Upper lobe of left lung (tissue), 6 donors: ENCODE results near the gene KCTD4. TPM values are rescaled to one million over a fixed set of nuclear protein-coding genes. Genes with fewer than 3 reads are reported as not detected.

Experiments
- ATAC-seq, 2 donors: fragments of 200-7000 bp; cut with Tn5 transposase; one replicate each; pipeline ENCODE4 v1.9.1; 2022; ENCODE audit warnings: mild to moderate bottlenecking in 2 of 2, moderate library complexity in 2 of 2; ENCODE audit not compliant: low FRiP score in 2 of 2
- DNase-seq, 2 donors: peaks; one replicate each; pipeline ENCODE4 v3.0.0-alpha.2; 2019 to 2020
- H3K27ac ChIP-seq, 4 donors: fragments of 200-600 bp; sonication (generic); one replicate each; pipeline ENCODE4 v1.5.1; 2016 to 2019
- H3K27me3 ChIP-seq, 4 donors: fragments of 200-600 bp; sonication (generic); one replicate each; pipeline ENCODE4 v1.5.1; 2017 to 2019
- H3K36me3 ChIP-seq, 4 donors: fragments of 200-600 bp; sonication (generic); one replicate each; pipeline ENCODE4 v1.5.1; 2016 to 2019
- H3K4me1 ChIP-seq, 4 donors: fragments of 200-600 bp; sonication (generic); one replicate each; pipeline ENCODE4 v1.5.1; 2018 to 2019
- H3K4me3 ChIP-seq, 4 donors: fragments of 200-600 bp; sonication (generic); one replicate each; pipeline ENCODE4 v1.5.1; 2017 to 2019; ENCODE audit warnings: mild to moderate bottlenecking in 2 of 4, moderate library complexity in 1 of 4
- H3K9me3 ChIP-seq, 4 donors: fragments of 200-600 bp; sonication (generic); one replicate each; pipeline ENCODE4 v1.5.1; 2018 to 2019
- CTCF ChIP-seq, 6 experiments: fragments of 450-650 bp in 4 of 6; fragments of 200-600 bp in 2 of 6; sonication (generic) in 2 of 6; IDR thresholded peaks; one replicate each; pipeline ENCODE4 v1.5.1; 2016 to 2019; ENCODE audit warnings: antibody characterized with exemption in 6 of 6
- EP300 ChIP-seq, 4 donors: sonication (generic); formaldehyde crosslinking; IDR thresholded peaks; one replicate each; pipeline ENCODE4 v1.5.1; 2017; ENCODE audit warnings: antibody characterized with exemption in 4 of 4, control low read depth in 2 of 4
- POLR2A ChIP-seq, 4 donors: fragments of 450-650 bp; IDR thresholded peaks; one replicate each; pipeline ENCODE4 v1.5.1; 2016 to 2017; ENCODE audit warnings: antibody characterized with exemption in 4 of 4, mild to moderate bottlenecking in 2 of 4
- POLR2AphosphoS5 ChIP-seq, 2 donors: sonication (generic); formaldehyde crosslinking; IDR thresholded peaks; one replicate each; pipeline ENCODE4 v1.5.1; 2017; ENCODE audit warnings: antibody characterized with exemption in 2 of 2
- WGBS, 2 donors: methylation state at CpG; one replicate each; pipeline ENCODE4 v1.1.5; 2017 to 2018; 5-methylcytosine and 5-hydroxymethylcytosine counted together
- total RNA-seq, 6 donors: library from RNA; depleted of rRNA in 4 of 6; stranded (reverse); fragments of >200 nt in 4 of 6; gene quantifications; one replicate each; pipeline versions ENCODE4 v1.1.0 to v1.2.1, GENCODE V29; 2016 to 2021
- donor health status: DM: no; HTN: no; CAD: no; lungs with moderate emphysema.
- donor health status: DM: no; HTN: yes; CAD: no; lungs with severe emphysema.

The KCTD4 gene
- total RNA-seq, 6 donors from 2014 or later = not detected

GRCh38 chr13:45174478-45174877, 26.4 kb downstream of the KCTD4 start:
- H3K27ac ChIP-seq = no peak overlapping the region
- DNase-seq (no peak), ATAC-seq (no peak)
- H3K4me3 ChIP-seq = no peak overlapping the region
- no peaks in the 10 kb centered on the region for H3K36me3 ChIP-seq
- TF ChIP-seq EP300 (IDR thresholded peaks at IDR 0.05) (no peak), POLR2A (IDR thresholded peaks at IDR 0.05) (no peak), POLR2AphosphoS5 (IDR thresholded peaks at IDR 0.05) (no peak), CTCF (IDR thresholded peaks at IDR 0.05) (no peak)
- H3K4me1 ChIP-seq = no peaks in the 10 kb centered on the region
- no peaks in the 10 kb centered on the region for H3K9me3 ChIP-seq
- no peaks in the 10 kb centered on the region for H3K27me3 ChIP-seq

DNA sequence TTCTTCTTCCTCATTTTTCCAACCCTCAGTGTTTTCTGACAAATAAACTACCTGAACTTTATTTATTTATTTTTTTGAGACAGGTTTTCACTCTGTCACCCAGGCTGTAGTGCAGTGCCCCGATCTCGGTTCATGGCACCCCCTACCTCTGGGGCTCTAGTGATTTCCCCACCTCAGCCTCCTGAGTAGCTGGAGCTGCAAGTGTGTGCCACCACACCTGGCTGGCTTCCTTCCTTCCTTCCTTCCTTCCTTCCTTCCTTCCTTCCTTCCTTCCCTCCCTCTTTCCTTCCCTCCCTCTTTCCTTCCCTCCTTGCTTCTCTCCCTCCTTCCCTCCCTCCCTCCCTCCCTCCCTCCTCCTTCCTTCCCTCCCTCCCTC, 32.3 kb downstream of the KCTD4 start:
- peaks cover 0 to 5% (median 0%) of the 10 kb centered on the region in 4 donors for H3K4me1 ChIP-seq
- H3K4me3 ChIP-seq = no peak overlapping the region
- WGBS, 2 donors = 82 to 100% methylated on average over 2 of the region's 2 CpGs
- H3K36me3 ChIP-seq = peaks cover 0 to 5% (median 2%) of the 10 kb centered on the region in 4 donors
- TF ChIP-seq POLR2AphosphoS5 (IDR thresholded peaks at IDR 0.05) = no peak
- no peak for TF ChIP-seq EP300 (IDR thresholded peaks at IDR 0.05)
- peak in 1 of 2 donors; percentile 67 for ATAC-seq
- H3K9me3 ChIP-seq = no peaks in the 10 kb centered on the region
- peak overlapping the region in 3 of 4 donors; percentile 53 to 76 (median 64) for H3K27ac ChIP-seq
- H3K27me3 ChIP-seq = no peaks in the 10 kb centered on the region
- no peak for DNase-seq

- 83 to 85% methylated on average over 11 to 12 of the region's 12 CpGs for WGBS, 2 donors
- H3K36me3 ChIP-seq = peaks cover 0 to 5% (median 2%) of the 10 kb centered on the region in 4 donors
- TF ChIP-seq CTCF (IDR thresholded peaks at IDR 0.05) (no peak), POLR2AphosphoS5 (IDR thresholded peaks at IDR 0.05) (no peak), EP300 (IDR thresholded peaks at IDR 0.05) (peak in 1 of 4 donors; percentile 45), POLR2A (IDR thresholded peaks at IDR 0.05) (no peak)
- DNase-seq (peak in 1 of 2 donors; percentile 86), ATAC-seq (peak; percentile 50 to 90)
- H3K4me3 ChIP-seq = no peak overlapping the region
- H3K27ac ChIP-seq = peak overlapping the region in 3 of 4 donors; percentile 53 to 76 (median 64)
- H3K9me3 ChIP-seq = no peaks in the 10 kb centered on the region
- peaks cover 0 to 5% (median 0%) of the 10 kb centered on the region in 4 donors for H3K4me1 ChIP-seq
- H3K27me3 ChIP-seq = no peaks in the 10 kb centered on the region
These were observed 33.0 kb downstream of the KCTD4 start for GRCh38 chr13:45167611-45168554.

DNA sequence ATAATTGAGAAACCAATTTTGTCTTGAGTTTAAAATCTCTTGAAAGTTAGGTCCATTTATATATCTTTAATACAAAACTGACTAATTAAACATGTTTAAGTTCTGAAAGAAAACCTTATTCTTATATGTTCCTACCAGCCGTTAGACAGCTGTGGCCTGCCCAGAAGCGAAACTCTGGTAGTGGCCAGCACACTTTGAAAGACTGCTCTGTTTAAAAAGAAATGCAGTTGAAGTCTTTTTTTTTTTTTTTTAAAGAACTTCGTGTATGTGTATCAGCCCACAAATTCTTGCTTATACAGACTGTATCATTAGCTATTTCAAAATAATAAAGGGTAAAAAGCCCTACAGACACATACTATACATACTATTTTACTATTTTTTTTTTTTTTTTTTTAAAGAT, 34.0 kb downstream of the KCTD4 start:
- ATAC-seq = no peak
- Histone ChIP-seq H3K27me3 (no peaks in the 10 kb centered on the region), H3K9me3 (no peaks in the 10 kb centered on the region), H3K4me1 (peaks cover 0 to 5% (median 0%) of the 10 kb centered on the region in 4 donors), H3K36me3 (peaks cover 0 to 5% (median 2%) of the 10 kb centered on the region in 4 donors), H3K4me3 (no peak overlapping the region), H3K27ac (no peak overlapping the region)
- 92% methylated on average over 3 of the region's 3 CpGs for WGBS, 2 donors
- TF ChIP-seq EP300 (IDR thresholded peaks at IDR 0.05) (no peak), POLR2A (IDR thresholded peaks at IDR 0.05) (no peak), CTCF (IDR thresholded peaks at IDR 0.05) (no peak), POLR2AphosphoS5 (IDR thresholded peaks at IDR 0.05) (no peak)
- no peak for DNase-seq

GRCh38 chr13:45162821-45163220, 38.0 kb downstream of the KCTD4 start:
- Histone ChIP-seq H3K27me3 (no peaks in the 10 kb centered on the region), H3K4me3 (no peak overlapping the region), H3K27ac (no peak overlapping the region), H3K36me3 (peaks cover 0 to 13% (median 2%) of the 10 kb centered on the region in 4 donors), H3K4me1 (peaks cover 0 to 3% (median 0%) of the 10 kb centered on the region in 4 donors), H3K9me3 (no peaks in the 10 kb centered on the region)
- no peak for DNase-seq
- no peak for ATAC-seq
- WGBS, 2 donors = 83 to 86% methylated on average over 1 of the region's 1 CpG
- no peak for TF ChIP-seq POLR2A (IDR thresholded peaks at IDR 0.05)
- no peak for TF ChIP-seq POLR2AphosphoS5 (IDR thresholded peaks at IDR 0.05)
